GOT3 (cell line): ENCODE results near the gene HMGCR.

ENCODE experiments used
- DNase-seq: peaks from one replicate; lab custom pipeline; 2025; ENCODE audit warnings: mixed read lengths; lab: John Stamatoyannopoulos, UW

HMGCR gene

GRCh38 chr5:75381456-75381855 lies 44.4 kb downstream of the HMGCR start:
- DNase-seq, result no peak

GRCh38 chr5:75384218-75384617 lies 47.2 kb downstream of the HMGCR start:
- DNase-seq, result no peak

- DNase-seq, result no peak
Measured at GRCh38 chr5:75387806-75388205, 50.8 kb downstream of the HMGCR start.

GRCh38 chr5:75389430-75389829 lies 52.4 kb downstream of the HMGCR start:
- DNase-seq, result no peak

GRCh38 chr5:75395277-75395676 lies 58.3 kb downstream of the HMGCR start:
- no peak for DNase-seq

- no peak for DNase-seq
Measured at GRCh38 chr5:75405296-75405695, 68.3 kb downstream of the HMGCR start.
